Endometrium (tissue), 2 donors: ENCODE data around the gene AKTIP.

ENCODE experiments used
- FAIRE-seq: peaks from 2 replicates; lab custom pipeline; 2012; peaks lifted over from hg19 to GRCh38; lab: Jason Lieb, UNC
- donor health status: control.
- donor health status: control.

AKTIP gene

GRCh38 chr16:53480394-53480793, 22.6 kb downstream of the AKTIP start:
- no peak for FAIRE-seq

GRCh38 chr16:53478965-53479364, 24.0 kb downstream of the AKTIP start:
- no peak for FAIRE-seq

GRCh38 chr16:53476867-53477266, 26.1 kb downstream of the AKTIP start:
- no peak for FAIRE-seq

GRCh38 chr16:53465606-53466280, 37.3 kb downstream of the AKTIP start:
- no peak for FAIRE-seq

GRCh38 chr16:53458635-53459034, 44.4 kb downstream of the AKTIP start:
- FAIRE-seq, result no peak

DNA sequence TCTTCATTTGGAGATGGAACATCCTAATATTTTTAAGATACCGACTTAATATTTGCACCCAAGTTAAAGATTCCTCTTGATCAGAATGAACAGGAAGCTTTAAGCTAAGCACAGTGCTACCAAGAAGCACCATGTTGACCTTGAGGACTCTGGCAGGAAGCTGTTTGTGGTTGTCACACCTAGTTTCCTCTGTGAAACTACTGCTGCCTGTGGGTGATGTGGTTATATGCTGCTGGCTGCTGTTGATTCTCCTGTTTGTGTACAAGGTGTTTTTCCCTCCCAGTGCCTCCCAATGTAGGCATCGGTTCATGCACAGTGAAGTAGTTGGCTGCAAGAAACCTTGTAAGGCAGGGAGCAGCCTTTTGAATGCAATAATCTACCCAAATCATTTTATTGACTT, 45.3 kb downstream of the AKTIP start:
- no peak for FAIRE-seq

DNA sequence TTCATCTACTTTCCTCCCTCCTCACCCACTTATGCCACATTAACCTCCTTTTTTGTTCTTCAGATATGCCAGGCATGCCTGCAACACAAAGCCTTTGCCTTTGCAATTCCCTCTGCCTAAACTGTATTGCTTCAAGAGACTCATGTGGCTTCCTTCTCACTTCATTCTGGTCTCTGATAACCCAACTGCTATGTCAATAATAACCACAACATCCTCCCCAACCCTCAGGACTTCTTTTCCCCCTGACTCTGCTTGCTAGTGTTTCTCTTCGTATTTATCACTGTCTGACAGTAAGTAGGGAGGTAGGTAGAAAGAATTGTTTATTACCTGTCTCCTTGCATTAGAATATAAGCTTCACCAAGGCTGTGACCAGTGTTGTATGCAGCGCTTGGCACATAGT, 46.4 kb downstream of the AKTIP start:
- no peak for FAIRE-seq

GRCh38 chr16:53453928-53454327, 49.1 kb downstream of the AKTIP start:
- no peak for FAIRE-seq

- FAIRE-seq, result no peak
Measured at GRCh38 chr16:53449816-53450517, 53.0 kb downstream of the AKTIP start.

DNA sequence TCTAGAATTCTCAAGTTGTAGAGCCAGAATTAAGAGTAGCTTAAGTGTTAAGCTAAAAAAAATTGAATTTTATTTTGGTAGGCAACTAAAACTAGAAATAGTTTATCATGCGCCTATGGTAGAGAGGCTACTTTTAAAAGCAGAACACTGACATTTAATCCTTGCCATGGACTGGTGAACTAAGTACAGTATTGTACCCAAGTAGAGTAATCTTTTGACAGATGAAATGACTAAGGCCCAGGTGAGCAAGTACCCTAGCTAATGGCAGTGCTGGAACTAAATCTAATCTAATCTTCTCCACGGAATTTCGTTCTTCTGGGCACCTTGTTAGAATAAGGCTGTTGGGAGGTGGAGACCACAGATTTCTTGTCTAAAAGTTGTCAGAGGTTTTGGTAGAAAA, 56.9 kb downstream of the AKTIP start:
- FAIRE-seq, result no peak

- FAIRE-seq, result no peak
Measured at GRCh38 chr16:53445534-53445933, 57.5 kb downstream of the AKTIP start.
